Measurements from ENCODE around the gene CXorf38. TPM values are rescaled to one million over a fixed set of nuclear protein-coding genes. Genes with fewer than 3 reads are reported as not detected.

The CXorf38 gene
- total and polyA plus RNA-seq, 9 of the 15 experiments (the other 6 are each of a cell fraction or from before 2014, with no cell fraction given): 1.2 to 12.8 (median 8.4) TPM

DNA sequence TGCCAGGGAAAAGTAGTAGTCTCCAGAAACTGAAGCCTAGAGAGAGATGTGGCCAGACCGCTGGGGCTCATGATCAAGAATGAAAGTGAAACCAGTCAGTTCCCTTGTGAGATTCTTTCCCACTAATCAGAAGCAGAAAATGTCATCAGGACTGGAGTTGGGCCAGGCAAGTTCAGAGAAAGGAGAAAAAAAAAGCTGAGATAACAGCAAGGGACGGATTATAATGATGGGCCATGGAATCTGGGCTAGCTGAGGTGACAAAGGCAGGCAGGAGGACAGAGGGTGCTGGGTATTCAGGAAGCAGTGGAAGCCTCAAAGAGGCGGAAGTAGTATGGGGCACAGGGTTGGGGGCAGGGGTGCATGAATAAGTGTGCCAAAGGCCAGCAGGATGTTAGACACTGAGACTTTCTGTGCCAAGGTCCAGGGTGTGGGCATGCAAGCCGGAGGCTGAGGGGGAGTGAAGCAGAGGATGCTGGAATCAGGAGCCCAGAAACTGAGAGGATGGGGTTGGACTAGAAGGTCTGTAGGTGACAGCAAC, 2.5 kb downstream of the CXorf38 start (continued):
- TF ChIP-seq IRF9 (tag; IDR thresholded peaks at IDR 0.05) (0 out of 2 replicates have a peak, but pooled peaks have one; percentile 26), NR2F6 (CRISPR knock-in tag; IDR thresholded peaks at IDR 0.05) (no peak), ZNF707 (CRISPR knock-in tag; conservative IDR thresholded peaks at IDR 0.05) (no peak), HDAC1 (IDR thresholded peaks at IDR 0.05) (peak in 1 of 2 experiments; percentile 52; a peak in 1 of 4 replicates), RUNX1 (IDR thresholded peaks at IDR 0.05; ENCODE audit: low read depth) (no peak), NR2C2 (CRISPR knock-in tag; IDR thresholded peaks at IDR 0.05) (no peak), NR2C2 (tag; IDR thresholded peaks at IDR 0.05) (no peak), FOXM1 (IDR thresholded peaks at IDR 0.05; ENCODE audit: low read depth) (0 out of 2 replicates have a peak, but pooled peaks have one; percentile 45), FOXM1 (CRISPR knock-in tag; IDR thresholded peaks at IDR 0.05; ENCODE audit: low read depth) (no peak), TAF9B (IDR thresholded peaks at IDR 0.05; ENCODE audit: partially characterized antibody) (peak; percentile 68), RHOXF2B (CRISPR knock-in tag; conservative IDR thresholded peaks at IDR 0.05) (no peak), JUND (IDR thresholded peaks at IDR 0.05; ENCODE audit: borderline replicate concordance, low read depth, low read length) (no peak), JUND (tag; IDR thresholded peaks at IDR 0.05; ENCODE audit: borderline replicate concordance, low read depth, low read length) (peak; percentile 24; the same call in 1 of the 3 replicates), ZNF277 (CRISPR knock-in tag; IDR thresholded peaks at IDR 0.05; ENCODE audit: borderline replicate concordance) (no peak), ARID1B (IDR thresholded peaks at IDR 0.05) (peak; percentile 32; the same call in 1 of the 2 replicates), NFIC (IDR thresholded peaks at IDR 0.05) (peak; percentile 83), LEF1 (IDR thresholded peaks at IDR 0.05) (no peak), RCOR1 (IDR thresholded peaks at IDR 0.05; ENCODE audit: borderline replicate concordance in 1 of 2, low read depth in 2 of 2, low read length in 2 of 2) (peak in 1 of 2 experiments; percentile 30; a peak in 1 of 4 replicates), CTBP1 (IDR thresholded peaks at IDR 0.05; ENCODE audit: borderline replicate concordance) (peak; percentile 44; the same call in 1 of the 2 replicates)
- TF ChIP-seq, protein P1, sequence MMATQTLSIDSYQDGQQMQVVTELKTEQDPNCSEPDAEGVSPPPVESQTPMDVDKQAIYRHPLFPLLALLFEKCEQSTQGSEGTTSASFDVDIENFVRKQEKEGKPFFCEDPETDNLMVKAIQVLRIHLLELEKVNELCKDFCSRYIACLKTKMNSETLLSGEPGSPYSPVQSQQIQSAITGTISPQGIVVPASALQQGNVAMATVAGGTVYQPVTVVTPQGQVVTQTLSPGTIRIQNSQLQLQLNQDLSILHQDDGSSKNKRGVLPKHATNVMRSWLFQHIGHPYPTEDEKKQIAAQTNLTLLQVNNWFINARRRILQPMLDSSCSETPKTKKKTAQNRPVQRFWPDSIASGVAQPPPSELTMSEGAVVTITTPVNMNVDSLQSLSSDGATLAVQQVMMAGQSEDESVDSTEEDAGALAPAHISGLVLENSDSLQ (IDR thresholded peaks at IDR 0.05): peak; percentile 25; the same call in 1 of the 2 replicates

All from K562 (cell line).